ENCODE data around the gene ADAMTSL3.

ADAMTSL3 gene

DNA sequence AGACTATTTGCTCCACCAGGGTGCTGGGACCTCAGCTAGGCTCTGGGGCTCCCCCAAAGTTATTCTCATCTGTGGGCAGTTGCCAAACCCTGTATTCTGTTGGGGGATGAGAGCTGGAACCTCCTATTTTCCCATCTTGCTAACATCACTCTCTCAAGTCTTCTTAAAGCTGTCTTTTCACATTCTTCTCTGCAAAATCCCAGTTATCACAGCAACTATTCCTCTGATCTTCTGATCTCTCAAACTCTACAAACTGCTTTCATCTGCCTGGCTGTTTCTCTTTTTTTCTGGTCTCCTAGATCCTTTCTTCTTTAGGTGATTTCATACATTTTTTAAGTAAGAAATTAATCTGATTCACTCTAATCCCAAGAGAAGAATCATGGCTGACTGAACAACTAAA lies 10.7 kb upstream of the ADAMTSL3 start:
- H3K4me3 ChIP-seq (ENCODE audit: low read depth, low read length) = no peak overlapping the region
- DNase-seq (ENCODE audit: low read depth) = no peak
- TF ChIP-seq, protein P1, sequence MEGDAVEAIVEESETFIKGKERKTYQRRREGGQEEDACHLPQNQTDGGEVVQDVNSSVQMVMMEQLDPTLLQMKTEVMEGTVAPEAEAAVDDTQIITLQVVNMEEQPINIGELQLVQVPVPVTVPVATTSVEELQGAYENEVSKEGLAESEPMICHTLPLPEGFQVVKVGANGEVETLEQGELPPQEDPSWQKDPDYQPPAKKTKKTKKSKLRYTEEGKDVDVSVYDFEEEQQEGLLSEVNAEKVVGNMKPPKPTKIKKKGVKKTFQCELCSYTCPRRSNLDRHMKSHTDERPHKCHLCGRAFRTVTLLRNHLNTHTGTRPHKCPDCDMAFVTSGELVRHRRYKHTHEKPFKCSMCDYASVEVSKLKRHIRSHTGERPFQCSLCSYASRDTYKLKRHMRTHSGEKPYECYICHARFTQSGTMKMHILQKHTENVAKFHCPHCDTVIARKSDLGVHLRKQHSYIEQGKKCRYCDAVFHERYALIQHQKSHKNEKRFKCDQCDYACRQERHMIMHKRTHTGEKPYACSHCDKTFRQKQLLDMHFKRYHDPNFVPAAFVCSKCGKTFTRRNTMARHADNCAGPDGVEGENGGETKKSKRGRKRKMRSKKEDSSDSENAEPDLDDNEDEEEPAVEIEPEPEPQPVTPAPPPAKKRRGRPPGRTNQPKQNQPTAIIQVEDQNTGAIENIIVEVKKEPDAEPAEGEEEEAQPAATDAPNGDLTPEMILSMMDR (IDR thresholded peaks at IDR 0.05; ENCODE audit: low read depth, low read length, missing control alignments) = no peak

DNA sequence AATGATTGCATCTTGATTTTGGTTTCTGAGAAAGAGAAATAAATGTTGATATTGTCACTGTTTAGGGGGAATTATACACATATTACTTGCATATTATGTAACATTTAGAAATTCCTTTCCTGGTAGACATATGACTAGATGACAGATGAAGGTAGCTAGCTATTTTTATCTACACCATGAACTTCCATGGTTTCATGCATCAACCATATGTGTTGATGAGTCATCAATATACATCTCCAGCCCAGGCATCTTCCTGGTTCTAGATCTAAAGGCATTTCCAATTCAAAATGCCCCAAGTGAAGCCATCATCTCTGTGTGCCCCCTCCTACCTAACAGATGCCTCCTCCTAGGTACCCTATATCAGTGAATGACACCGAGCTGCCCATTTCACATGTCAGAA lies 9.5 kb upstream of the ADAMTSL3 start:
- TF ChIP-seq, protein P1 (IDR thresholded peaks at IDR 0.05; ENCODE audit: low read depth, low read length, missing control alignments) = no peak

DNA sequence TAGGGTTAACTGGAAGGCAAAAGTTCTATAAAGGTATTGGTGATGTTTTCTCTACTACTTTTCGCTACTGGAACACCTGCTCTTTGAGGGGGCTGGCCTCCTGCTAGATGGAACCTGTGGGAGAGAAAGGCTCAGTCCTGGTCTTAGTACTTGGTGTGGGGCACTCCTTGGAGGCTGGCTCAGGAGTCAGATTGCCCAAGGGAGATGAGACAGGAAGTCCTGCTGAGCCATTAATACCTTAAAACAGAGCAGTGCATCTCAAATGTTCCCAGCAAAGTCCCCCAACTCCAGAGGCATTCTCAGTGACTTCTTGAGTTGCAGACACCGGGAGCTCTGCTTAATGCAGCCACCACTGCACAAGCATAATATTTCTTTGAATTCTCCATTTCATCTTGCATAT lies 3.1 kb upstream of the ADAMTSL3 start:
- H3K4me3 ChIP-seq (ENCODE audit: low read depth, low read length) = no peak overlapping the region
- no peak for DNase-seq (ENCODE audit: low read depth)
- TF ChIP-seq, protein P1 (IDR thresholded peaks at IDR 0.05; ENCODE audit: low read depth, low read length, missing control alignments) = no peak

More for the DNA sequence above, 9.5 kb upstream of the ADAMTSL3 start:
- no peak overlapping the region for H3K4me3 ChIP-seq (ENCODE audit: low read depth, low read length)
- DNase-seq (ENCODE audit: low read depth) = no peak

DNA sequence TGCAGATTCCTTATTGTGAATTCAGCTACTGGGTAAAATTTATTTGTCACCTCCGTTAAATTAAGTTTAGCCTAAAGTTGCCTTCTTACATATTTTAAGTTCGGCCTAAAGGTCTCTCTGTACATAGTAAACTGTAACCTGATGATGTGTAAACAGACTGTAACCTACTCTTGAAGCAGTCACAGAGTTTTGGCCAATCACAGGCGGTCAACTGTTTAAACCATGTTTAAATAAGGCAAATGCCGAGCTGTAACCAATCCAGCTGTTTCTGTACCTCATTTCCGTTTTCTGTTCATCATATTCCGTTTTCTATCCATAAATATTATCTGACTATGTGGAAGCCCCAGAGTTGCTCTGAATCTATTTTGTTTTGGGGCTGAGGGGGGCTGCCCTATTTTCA lies 2.4 kb upstream of the ADAMTSL3 start:
- TF ChIP-seq, protein P1 (IDR thresholded peaks at IDR 0.05; ENCODE audit: low read depth, low read length, missing control alignments) = no peak
- no peak overlapping the region for H3K4me3 ChIP-seq (ENCODE audit: low read depth, low read length)
- DNase-seq (ENCODE audit: low read depth) = no peak

DNA sequence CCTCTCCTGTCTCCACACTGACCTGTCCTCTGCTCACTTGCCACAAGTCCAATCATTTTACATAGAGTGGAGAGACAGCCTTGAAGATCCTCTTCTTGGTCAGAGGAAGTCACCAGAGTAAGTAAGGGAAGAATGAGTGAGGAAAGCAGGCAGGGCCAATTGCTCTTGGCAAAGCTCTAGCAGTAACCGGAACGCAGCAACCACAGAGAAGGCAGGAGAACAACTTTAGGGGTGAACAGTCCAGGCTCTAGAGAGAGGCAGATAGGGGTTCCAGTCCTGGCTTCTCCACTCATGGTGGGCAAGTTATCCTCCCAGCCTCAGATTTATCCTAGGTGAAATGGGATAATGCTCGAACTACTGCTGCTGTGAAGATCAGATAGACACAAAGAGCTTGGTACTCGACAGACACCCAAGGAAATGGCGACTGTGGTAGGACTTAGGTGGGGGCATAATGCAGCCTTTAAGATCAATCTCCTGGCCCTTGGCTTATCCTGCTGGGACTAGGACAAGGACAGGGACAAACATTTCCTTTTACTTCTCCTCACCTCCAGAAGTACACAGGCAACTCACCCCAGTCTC lies 1.2 kb upstream of the ADAMTSL3 start:
- no peak overlapping the region for H3K4me3 ChIP-seq (ENCODE audit: low read depth, low read length)
- TF ChIP-seq, protein P1 (IDR thresholded peaks at IDR 0.05; ENCODE audit: low read depth, low read length, missing control alignments) = no peak
- no peak for DNase-seq (ENCODE audit: low read depth)

DNA sequence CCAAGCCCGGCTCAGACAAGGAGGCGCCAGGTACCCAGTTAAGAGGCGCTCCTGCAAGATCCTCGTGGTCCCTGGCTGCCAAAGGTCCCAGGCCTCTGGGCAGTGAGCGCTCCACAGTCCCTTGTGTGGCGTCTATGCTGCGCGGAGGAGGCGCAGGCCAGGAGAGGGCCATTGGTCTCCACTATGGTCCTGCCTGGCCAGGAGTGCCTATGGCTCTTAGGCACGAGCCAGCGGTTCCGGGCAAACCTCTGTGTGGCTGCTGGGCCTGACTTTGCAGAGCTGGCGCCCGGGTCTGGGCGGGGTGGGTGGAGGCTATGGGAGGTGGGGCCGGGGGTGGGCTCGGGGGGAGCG lies 660 bp upstream of the ADAMTSL3 start:
- DNase-seq (ENCODE audit: low read depth) = no peak
- TF ChIP-seq, protein P1 (IDR thresholded peaks at IDR 0.05; ENCODE audit: low read depth, low read length, missing control alignments) = no peak
- no peak overlapping the region for H3K4me3 ChIP-seq (ENCODE audit: low read depth, low read length)

Data from GM12864 (cell line).